Measurements from ENCODE around the gene BRF1.

Gene BRF1

DNA sequence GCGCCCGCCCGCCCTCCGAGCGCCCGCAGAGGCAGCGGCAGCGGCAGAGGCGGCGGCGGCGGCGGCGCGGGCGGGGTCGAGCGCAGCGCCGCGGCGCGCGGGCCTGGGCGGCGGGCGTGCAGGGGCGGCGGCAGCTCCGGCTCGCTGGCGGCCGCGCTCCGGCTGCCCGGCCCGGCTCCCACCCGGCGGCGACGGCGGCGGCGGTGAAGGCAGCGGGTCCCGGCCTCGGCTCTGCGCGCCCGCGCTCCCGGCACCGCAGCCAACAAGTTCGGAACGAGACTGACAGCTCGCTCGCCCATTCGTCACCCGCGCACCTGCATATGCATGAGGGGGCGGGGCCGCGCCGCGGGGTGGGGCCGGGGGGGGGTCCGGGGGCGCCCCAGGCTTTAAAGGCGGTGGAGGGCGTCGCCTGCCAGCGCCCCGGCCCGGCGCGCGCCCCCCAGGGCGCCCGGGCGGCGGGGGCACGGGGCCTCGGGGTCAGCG is 132.3 kb downstream of the BRF1 start, which contains the start of gene JAG2:
TSS of gene JAG2 (minus strand) at position 281 of the 483 bp plus-strand sequence. CDS start 356 bp downstream, outside the sequence.
- H3K9me3 ChIP-seq (ENCODE audit: control insufficient read depth, low read length) = no peaks in the 10 kb centered on the region
- DNase-seq = no peak
- peak within 1 kb of the TSS; percentile 58 for H4K91ac ChIP-seq (ENCODE audit: low read length)
- no peaks in the 10 kb centered on the region for H3K79me1 ChIP-seq (replicated peaks; ENCODE audit: low read length, poor library complexity, severe bottlenecking)
- H3K18ac ChIP-seq (ENCODE audit: low read depth in 1 of 2, low read length in 2 of 2) = no peak within 1 kb of the TSS
- no peak within 1 kb of the TSS for H4K8ac ChIP-seq (ENCODE audit: low read length)
- no peak within 1 kb of the TSS for H2AK5ac ChIP-seq (ENCODE audit: low read length, severe bottlenecking)
- no peak within 1 kb of the TSS for H2BK5ac ChIP-seq (ENCODE audit: low read depth, low read length, poor library complexity, severe bottlenecking)
- H3K27me3 ChIP-seq (ENCODE audit: control insufficient read depth in 1 of 2, insufficient read depth in 1 of 2, low read length in 2 of 2) = peaks cover 55 to 57% of the 10 kb centered on the region in 2 experiments
- peak within 1 kb of the TSS in 1 of 2 experiments; percentile 66 for H3K14ac ChIP-seq (ENCODE audit: low read length in 2 of 2)
- peaks cover 29% of the 10 kb centered on the region for H3K4me1 ChIP-seq (ENCODE audit: control insufficient read depth, insufficient read depth, low read depth, low read length)
- no peak within 1 kb of the TSS for H2AFZ ChIP-seq (ENCODE audit: low read depth, low read length)
- H3K4ac ChIP-seq (ENCODE audit: low read depth in 1 of 2, low read length in 2 of 2) = no peak within 1 kb of the TSS
- H3K4me2 ChIP-seq (ENCODE audit: low read length, poor library complexity, severe bottlenecking) = peak within 1 kb of the TSS; percentile 75
- H2BK15ac ChIP-seq (ENCODE audit: low read depth, poor library complexity, severe bottlenecking) = peak within 1 kb of the TSS; percentile 35
- no peaks in the 10 kb centered on the region for H3K36me3 ChIP-seq (ENCODE audit: control insufficient read depth in 1 of 2, insufficient read depth in 2 of 2, low read depth in 1 of 2, low read length in 2 of 2)
- H3K27ac ChIP-seq (ENCODE audit: low read length, poor library complexity, severe bottlenecking) = no peak within 1 kb of the TSS
- no peak within 1 kb of the TSS for H2BK120ac ChIP-seq (ENCODE audit: low read depth, low read length)
- peak within 1 kb of the TSS in 1 of 2 experiments; percentile 39 for H2BK12ac ChIP-seq (ENCODE audit: low read length in 2 of 2)
- peak within 1 kb of the TSS in 1 of 2 experiments; percentile 44 for H3K4me3 ChIP-seq (ENCODE audit: insufficient read depth in 1 of 2, low read depth in 1 of 2, low read length in 2 of 2)
- peak within 1 kb of the TSS in 1 of 2 experiments; percentile 93 for H3K23ac ChIP-seq (ENCODE audit: low read length in 2 of 2)
- H3K9ac ChIP-seq (ENCODE audit: low read length) = no peak within 1 kb of the TSS
- under 1% methylated on average over 38 of the region's 84 CpGs for WGBS

DNA sequence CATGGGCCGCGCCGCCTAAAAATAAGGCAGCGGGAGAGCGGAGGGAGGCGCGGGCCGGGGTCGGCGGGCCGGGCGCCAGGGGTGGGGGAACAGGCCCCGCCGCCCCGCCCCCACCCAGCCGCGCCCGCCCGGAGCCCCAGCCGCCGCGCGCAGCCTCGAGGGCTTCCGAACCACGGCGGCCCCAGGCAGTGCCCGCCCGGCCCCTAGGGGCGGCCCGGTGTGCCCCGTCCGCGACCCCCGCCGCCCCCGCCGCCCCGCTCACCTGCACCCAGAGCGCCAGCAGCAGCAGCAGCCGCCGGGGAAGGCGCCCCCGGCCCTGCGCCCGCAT is 132.7 kb downstream of the BRF1 start:
- peaks cover 31% of the 10 kb centered on the region for H3K4me1 ChIP-seq (ENCODE audit: control insufficient read depth, insufficient read depth, low read depth, low read length)
- H3K23ac ChIP-seq (ENCODE audit: low read length in 2 of 2) = peak overlapping the region in 1 of 2 experiments; percentile 80
- no peak for DNase-seq
- no peak overlapping the region for H2AK5ac ChIP-seq (ENCODE audit: low read length, severe bottlenecking)
- no peak overlapping the region for H4K8ac ChIP-seq (ENCODE audit: low read length)
- no peak overlapping the region for H3K9ac ChIP-seq (ENCODE audit: low read length)
- H3K9me3 ChIP-seq (ENCODE audit: control insufficient read depth, low read length) = no peaks in the 10 kb centered on the region
- H2AFZ ChIP-seq (ENCODE audit: low read depth, low read length) = no peak overlapping the region
- no peak overlapping the region for H3K27ac ChIP-seq (ENCODE audit: low read length, poor library complexity, severe bottlenecking)
- 0% methylated on average over 10 of the region's 46 CpGs for WGBS
- no peak overlapping the region for H2BK5ac ChIP-seq (ENCODE audit: low read depth, low read length, poor library complexity, severe bottlenecking)
- peak overlapping the region in 1 of 2 experiments; percentile 35 for H3K4me3 ChIP-seq (ENCODE audit: insufficient read depth in 1 of 2, low read depth in 1 of 2, low read length in 2 of 2)
- H2BK12ac ChIP-seq (ENCODE audit: low read length in 2 of 2) = no peak overlapping the region
- no peaks in the 10 kb centered on the region for H3K79me1 ChIP-seq (replicated peaks; ENCODE audit: low read length, poor library complexity, severe bottlenecking)
- no peak overlapping the region for H3K18ac ChIP-seq (ENCODE audit: low read depth in 1 of 2, low read length in 2 of 2)
- H3K36me3 ChIP-seq (ENCODE audit: control insufficient read depth in 1 of 2, insufficient read depth in 2 of 2, low read depth in 1 of 2, low read length in 2 of 2) = no peaks in the 10 kb centered on the region
- no peak overlapping the region for H2BK120ac ChIP-seq (ENCODE audit: low read depth, low read length)
- peak overlapping the region in 1 of 2 experiments; percentile 66 for H3K14ac ChIP-seq (ENCODE audit: low read length in 2 of 2)
- peak overlapping the region; percentile 35 for H2BK15ac ChIP-seq (ENCODE audit: low read depth, poor library complexity, severe bottlenecking)
- H3K4ac ChIP-seq (ENCODE audit: low read depth in 1 of 2, low read length in 2 of 2) = no peak overlapping the region
- peak overlapping the region; percentile 70 for H3K4me2 ChIP-seq (ENCODE audit: low read length, poor library complexity, severe bottlenecking)
- H4K91ac ChIP-seq (ENCODE audit: low read length) = no peak overlapping the region
- peaks cover 55 to 57% of the 10 kb centered on the region in 2 experiments for H3K27me3 ChIP-seq (ENCODE audit: control insufficient read depth in 1 of 2, insufficient read depth in 1 of 2, low read length in 2 of 2)

DNA sequence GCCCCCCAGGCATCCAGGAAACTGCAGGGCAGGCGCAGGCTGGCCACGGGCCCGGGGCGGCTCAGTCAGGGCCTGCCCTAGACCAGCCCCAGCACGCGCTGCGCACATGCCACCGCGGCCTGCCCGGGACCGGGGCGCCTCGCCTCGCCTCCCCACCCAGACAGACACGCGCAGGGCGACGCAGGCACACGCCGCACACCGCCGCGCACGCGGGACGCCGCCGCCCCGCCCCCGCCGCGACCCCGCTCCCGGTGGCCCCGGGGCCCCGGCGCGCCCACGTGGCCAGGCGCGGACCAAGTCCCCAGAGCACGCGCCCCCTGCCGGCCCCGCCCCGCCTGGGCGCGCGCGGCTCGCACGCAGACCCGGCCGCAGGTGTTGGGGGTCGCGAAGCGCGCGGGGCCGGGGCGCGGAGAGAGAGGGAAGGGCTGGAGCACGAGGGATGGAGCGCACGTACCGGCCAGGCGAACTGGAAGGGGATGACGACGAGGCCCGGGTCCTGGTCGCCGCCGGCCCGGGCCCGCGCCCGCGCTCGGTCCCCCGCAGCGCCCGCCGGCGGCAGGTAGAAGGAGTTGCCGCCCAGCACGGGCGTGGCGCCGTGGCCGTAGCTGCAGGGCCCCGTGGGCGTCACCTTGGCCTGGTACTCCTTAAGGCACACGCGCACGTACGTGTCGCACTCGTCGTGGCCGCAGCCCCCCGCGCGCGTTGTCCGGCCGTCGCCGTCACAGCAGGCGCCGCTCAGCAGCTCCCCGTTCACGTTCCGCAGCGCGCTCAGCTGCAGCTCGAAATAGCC is 133.3 kb downstream of the BRF1 start:
- H3K9ac ChIP-seq (ENCODE audit: low read length) = no peak overlapping the region
- peaks cover 52 to 58% of the 10 kb centered on the region in 2 experiments for H3K27me3 ChIP-seq (ENCODE audit: control insufficient read depth in 1 of 2, insufficient read depth in 1 of 2, low read length in 2 of 2)
- H3K4me2 ChIP-seq (ENCODE audit: low read length, poor library complexity, severe bottlenecking) = peak overlapping the region; percentile 70
- H3K23ac ChIP-seq (ENCODE audit: low read length in 2 of 2) = peak overlapping the region in 1 of 2 experiments; percentile 80
- H3K4me1 ChIP-seq (ENCODE audit: control insufficient read depth, insufficient read depth, low read depth, low read length) = peaks cover 31% of the 10 kb centered on the region
- under 1% methylated on average over 40 of the region's 116 CpGs for WGBS
- no peak overlapping the region for H2BK5ac ChIP-seq (ENCODE audit: low read depth, low read length, poor library complexity, severe bottlenecking)
- H2AFZ ChIP-seq (ENCODE audit: low read depth, low read length) = no peak overlapping the region
- H2AK5ac ChIP-seq (ENCODE audit: low read length, severe bottlenecking) = no peak overlapping the region
- no peak overlapping the region for H3K4ac ChIP-seq (ENCODE audit: low read depth in 1 of 2, low read length in 2 of 2)
- no peak overlapping the region for H3K18ac ChIP-seq (ENCODE audit: low read depth in 1 of 2, low read length in 2 of 2)
- H3K36me3 ChIP-seq (ENCODE audit: control insufficient read depth in 1 of 2, insufficient read depth in 2 of 2, low read depth in 1 of 2, low read length in 2 of 2) = no peaks in the 10 kb centered on the region
- no peaks in the 10 kb centered on the region for H3K79me1 ChIP-seq (replicated peaks; ENCODE audit: low read length, poor library complexity, severe bottlenecking)
- H3K14ac ChIP-seq (ENCODE audit: low read length in 2 of 2) = peak overlapping the region in 1 of 2 experiments; percentile 66
- H2BK12ac ChIP-seq (ENCODE audit: low read length in 2 of 2) = peak overlapping the region in 1 of 2 experiments; percentile 39
- H2BK120ac ChIP-seq (ENCODE audit: low read depth, low read length) = no peak overlapping the region
- H3K27ac ChIP-seq (ENCODE audit: low read length, poor library complexity, severe bottlenecking) = no peak overlapping the region
- peak overlapping the region; percentile 58 for H4K91ac ChIP-seq (ENCODE audit: low read length)
- H3K9me3 ChIP-seq (ENCODE audit: control insufficient read depth, low read length) = no peaks in the 10 kb centered on the region
- H4K8ac ChIP-seq (ENCODE audit: low read length) = no peak overlapping the region
- H3K4me3 ChIP-seq (ENCODE audit: insufficient read depth in 1 of 2, low read depth in 1 of 2, low read length in 2 of 2) = peak overlapping the region in 1 of 2 experiments; percentile 35
- no peak for DNase-seq
- peak overlapping the region; percentile 35 for H2BK15ac ChIP-seq (ENCODE audit: low read depth, poor library complexity, severe bottlenecking)

DNA sequence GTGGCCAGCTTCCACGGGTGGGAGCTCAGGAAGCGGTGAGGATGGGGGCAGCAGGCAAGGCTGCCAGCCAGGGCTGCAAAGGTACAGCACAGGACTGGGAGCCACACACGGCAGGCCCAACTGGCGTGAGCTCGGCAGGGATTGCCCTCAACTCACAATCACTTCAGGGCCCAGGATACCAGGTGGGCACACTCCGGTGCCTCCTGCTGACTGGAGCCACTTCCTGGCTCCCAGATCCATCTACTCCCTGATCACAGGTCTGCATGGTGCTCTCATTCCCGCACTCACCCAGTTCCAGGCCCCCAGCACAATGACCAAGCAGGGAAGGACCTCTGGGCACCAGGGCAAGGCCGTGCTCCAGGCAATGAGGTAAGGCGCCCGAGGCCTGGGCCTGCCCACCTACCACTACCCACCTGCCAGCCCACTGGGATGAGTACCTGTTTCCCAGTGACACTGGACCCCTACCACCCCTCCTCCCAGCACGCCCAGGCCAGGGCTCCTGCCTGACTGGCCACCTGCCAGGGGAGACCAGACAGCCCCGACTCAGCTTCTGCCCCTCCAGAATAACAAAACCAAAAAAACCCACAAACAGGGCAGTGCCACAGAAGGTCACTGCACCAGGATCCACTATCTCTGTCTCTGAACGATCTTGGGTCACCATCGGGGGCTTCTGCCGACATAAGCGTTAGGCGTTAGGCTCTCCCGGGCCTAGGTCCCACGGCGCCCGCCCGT is 134.1 kb downstream of the BRF1 start:
- no peak overlapping the region for H2BK15ac ChIP-seq (ENCODE audit: low read depth, poor library complexity, severe bottlenecking)
- H3K4me3 ChIP-seq (ENCODE audit: insufficient read depth in 1 of 2, low read depth in 1 of 2, low read length in 2 of 2) = no peak overlapping the region
- no peak overlapping the region for H3K9ac ChIP-seq (ENCODE audit: low read length)
- peaks cover 51 to 61% of the 10 kb centered on the region in 2 experiments for H3K27me3 ChIP-seq (ENCODE audit: control insufficient read depth in 1 of 2, insufficient read depth in 1 of 2, low read length in 2 of 2)
- WGBS = 83% methylated on average over 22 of the region's 22 CpGs
- no peak overlapping the region for H2BK12ac ChIP-seq (ENCODE audit: low read length in 2 of 2)
- H3K23ac ChIP-seq (ENCODE audit: low read length in 2 of 2) = no peak overlapping the region
- H3K9me3 ChIP-seq (ENCODE audit: control insufficient read depth, low read length) = no peaks in the 10 kb centered on the region
- no peak overlapping the region for H3K27ac ChIP-seq (ENCODE audit: low read length, poor library complexity, severe bottlenecking)
- H2AK5ac ChIP-seq (ENCODE audit: low read length, severe bottlenecking) = no peak overlapping the region
- H3K18ac ChIP-seq (ENCODE audit: low read depth in 1 of 2, low read length in 2 of 2) = no peak overlapping the region
- no peak overlapping the region for H4K8ac ChIP-seq (ENCODE audit: low read length)
- no peaks in the 10 kb centered on the region for H3K79me1 ChIP-seq (replicated peaks; ENCODE audit: low read length, poor library complexity, severe bottlenecking)
- H2BK5ac ChIP-seq (ENCODE audit: low read depth, low read length, poor library complexity, severe bottlenecking) = no peak overlapping the region
- H3K14ac ChIP-seq (ENCODE audit: low read length in 2 of 2) = no peak overlapping the region
- H2AFZ ChIP-seq (ENCODE audit: low read depth, low read length) = no peak overlapping the region
- no peak for DNase-seq
- no peaks in the 10 kb centered on the region for H3K36me3 ChIP-seq (ENCODE audit: control insufficient read depth in 1 of 2, insufficient read depth in 2 of 2, low read depth in 1 of 2, low read length in 2 of 2)
- no peak overlapping the region for H3K4ac ChIP-seq (ENCODE audit: low read depth in 1 of 2, low read length in 2 of 2)
- H3K4me2 ChIP-seq (ENCODE audit: low read length, poor library complexity, severe bottlenecking) = no peak overlapping the region
- no peak overlapping the region for H2BK120ac ChIP-seq (ENCODE audit: low read depth, low read length)
- peaks cover 31% of the 10 kb centered on the region for H3K4me1 ChIP-seq (ENCODE audit: control insufficient read depth, insufficient read depth, low read depth, low read length)
- no peak overlapping the region for H4K91ac ChIP-seq (ENCODE audit: low read length)

All from mesenchymal stem cell (in vitro differentiated cells and primary cell).